Hair follicle dermal papilla cell (primary cell): ENCODE data around the gene LRIG1. TPM values are rescaled to one million over a fixed set of nuclear protein-coding genes. Genes with fewer than 3 reads are reported as not detected.

Source experiments
- total RNA-seq: library from RNA; depleted of rRNA; stranded (reverse); fragments of >200 nt; gene quantifications from 2 replicates; pipeline ENCODE4 v1.2.3, GENCODE V29; 2012

Gene LRIG1
- total RNA-seq = 11.7 and 21.6 TPM in 2 replicates

GRCh38 chr3:66500576-66501482 is at the start of gene LRIG1:
TSS of gene LRIG1 (minus strand) at chr3:66501022. CDS start at chr3:66500407, 615 bp downstream.

